PC-3 (cell line): Measurements from ENCODE around the gene CD79A. TPM values are rescaled to one million over a fixed set of nuclear protein-coding genes. Genes with fewer than 3 reads are reported as not detected.

Experiments used
- ATAC-seq: fragments of 200-7000 bp; cut with Tn5 transposase; 2 replicates; pipeline ENCODE4 v1.9.1; 2020; ENCODE audit warnings: mild to moderate bottlenecking, moderate library complexity
- Bru-seq: library from RNA; stranded (reverse); fragments of 400-500 nt; gene quantifications from one replicate; lab custom pipeline; 2021; lab: Mats Ljungman, UMichigan
- BruChase-seq, 2 experiments: library from RNA; stranded (reverse); fragments of 400-500 nt; gene quantifications; one replicate each; lab custom pipeline; 2021; lab: Mats Ljungman, UMichigan
- BruUV-seq: library from RNA; stranded (reverse); fragments of 400-500 nt; replicated peaks from 2 replicates; lab custom pipeline; 2021; lab: Mats Ljungman, UMichigan
- CTCF ChIA-PET: fragments of 300-600 bp; sonication (Branson Sonifier 250); formaldehyde crosslinking; loops from one replicate; lab custom pipeline; 2022; ENCODE audit warnings: antibody characterized with exemption; lab: Charles Lee
- POLR2A ChIA-PET: fragments of 300-600 bp; sonication (Branson Sonifier 250); formaldehyde crosslinking; loops from one replicate; lab custom pipeline; 2022; ENCODE audit warnings: antibody characterized with exemption; ENCODE audit not compliant: unreplicated experiment; lab: Charles Lee
- DNase-seq: peaks from one replicate; pipeline ENCODE4 v3.0.0-alpha.2; 2015
- H2AFZ ChIP-seq: fragments of 300-600 bp; sonication (generic); 2 replicates; pipeline ENCODE4 v1.6.0; 2016; ENCODE audit warnings: antibody characterized with exemption, low read length
- H3F3A ChIP-seq: fragments of 300-600 bp; sonication (generic); one replicate; pipeline ENCODE4 v1.6.0; 2017; ENCODE audit warnings: antibody characterized with exemption, low read length, control low read depth, mild to moderate bottlenecking; ENCODE audit not compliant: unreplicated experiment
- H3K27ac ChIP-seq: fragments of 300-600 bp; sonication (generic); 2 replicates; pipeline ENCODE4 v1.5.1; 2016; ENCODE audit warnings: mild to moderate bottlenecking, low read length
- H3K27me3 ChIP-seq: fragments of 300-600 bp; sonication (generic); 2 replicates; pipeline ENCODE4 v1.6.1; 2016; ENCODE audit warnings: low read length, mixed read lengths
- H3K36me3 ChIP-seq: fragments of 300-600 bp; sonication (generic); 2 replicates; pipeline ENCODE4 v1.6.1; 2016; ENCODE audit warnings: low read depth, mixed run types, low read length, mixed read lengths
- H3K4me1 ChIP-seq: fragments of 300-600 bp; sonication (generic); 2 replicates; pipeline ENCODE4 v1.5.1; 2016; ENCODE audit warnings: low read length; ENCODE audit not compliant: insufficient read depth
- H3K4me2 ChIP-seq: fragments of 300-600 bp; sonication (generic); 2 replicates; pipeline ENCODE4 v1.6.0; 2016; ENCODE audit warnings: low read length
- H3K4me3 ChIP-seq: fragments of 300-600 bp; sonication (generic); 2 replicates; pipeline ENCODE4 v1.5.1; 2016; ENCODE audit warnings: mild to moderate bottlenecking, low read length, mixed read lengths
- H3K79me2 ChIP-seq: fragments of 300-600 bp; sonication (generic); 2 replicates; pipeline ENCODE4 v1.6.1; 2017; ENCODE audit warnings: low read length, mixed read lengths
- H3K9ac ChIP-seq: fragments of 300-600 bp; sonication (generic); 2 replicates; pipeline ENCODE4 v1.6.0; 2016; ENCODE audit warnings: mild to moderate bottlenecking, low read length
- H3K9me2 ChIP-seq: fragments of 300-600 bp; sonication (generic); replicated peaks from 2 replicates; pipeline ENCODE4 v1.6.1; 2016; ENCODE audit warnings: mixed run types, low read length, mixed read lengths
- H3K9me3 ChIP-seq: fragments of 300-600 bp; sonication (generic); 2 replicates; pipeline ENCODE4 v1.6.1; 2016; ENCODE audit warnings: low read length, mixed read lengths
- H4K20me1 ChIP-seq: fragments of 300-600 bp; sonication (generic); 2 replicates; pipeline ENCODE4 v1.6.1; 2016; ENCODE audit warnings: low read length, mixed read lengths
- EZH2 ChIP-seq: fragments of 300-600 bp; sonication (generic); IDR thresholded peaks from one replicate; pipeline ENCODE4 v1.6.1; 2017; ENCODE audit warnings: antibody characterized with exemption, mild to moderate bottlenecking, low read length; ENCODE audit not compliant: unreplicated experiment
- EZH2phosphoT487 ChIP-seq: fragments of 300-600 bp; sonication (generic); IDR thresholded peaks from 2 replicates; pipeline ENCODE4 v1.6.1; 2018; ENCODE audit warnings: mild to moderate bottlenecking, antibody characterized with exemption, low read length, borderline replicate concordance
- intact Hi-C: fragments of 100-400 bp; cut with micrococcal nuclease; formaldehyde crosslinking; loops from 2 replicates; pipeline ENCODE4 v1.9.0; 2023
- long read RNA-seq: library from polyadenylated mRNA; unstranded; transcript quantifications from one replicate; pipeline ENCODE4 v2.0.0, GENCODE V29; 2021; ENCODE audit not compliant: unreplicated experiment
- total RNA-seq: library from RNA; depleted of rRNA; stranded (reverse); fragments of >200 nt; gene quantifications from 2 replicates; pipeline ENCODE4 v1.2.3, GENCODE V29; 2014; rRNA removed
- TF ChIP-seq, protein P1 (sequence below): fragments of 300-600 bp; sonication (generic); conservative IDR thresholded peaks from 2 replicates; pipeline ENCODE4 v1.5.1; 2017; ENCODE audit warnings: antibody characterized with exemption, low read depth, mild to moderate bottlenecking, low read length

The CD79A gene
- total RNA-seq (0.11 TPM in 1 of 2 replicates, not detected in the other), Bru-seq, nascent RNA (percentile 19 among the genes with signal in this experiment), BruChase-seq, experiment 1, labeled RNA remaining after a 6-hour chase (percentile 44 among the genes with signal in this experiment), BruChase-seq, experiment 2, labeled RNA remaining after a 2-hour chase (percentile 42 among the genes with signal in this experiment)
- long read RNA-seq, partial matches to known transcripts, result 0 of 2 reads
- long read RNA-seq, other reads (novel, unspliced or antisense), result 0 of 2 reads

DNA sequence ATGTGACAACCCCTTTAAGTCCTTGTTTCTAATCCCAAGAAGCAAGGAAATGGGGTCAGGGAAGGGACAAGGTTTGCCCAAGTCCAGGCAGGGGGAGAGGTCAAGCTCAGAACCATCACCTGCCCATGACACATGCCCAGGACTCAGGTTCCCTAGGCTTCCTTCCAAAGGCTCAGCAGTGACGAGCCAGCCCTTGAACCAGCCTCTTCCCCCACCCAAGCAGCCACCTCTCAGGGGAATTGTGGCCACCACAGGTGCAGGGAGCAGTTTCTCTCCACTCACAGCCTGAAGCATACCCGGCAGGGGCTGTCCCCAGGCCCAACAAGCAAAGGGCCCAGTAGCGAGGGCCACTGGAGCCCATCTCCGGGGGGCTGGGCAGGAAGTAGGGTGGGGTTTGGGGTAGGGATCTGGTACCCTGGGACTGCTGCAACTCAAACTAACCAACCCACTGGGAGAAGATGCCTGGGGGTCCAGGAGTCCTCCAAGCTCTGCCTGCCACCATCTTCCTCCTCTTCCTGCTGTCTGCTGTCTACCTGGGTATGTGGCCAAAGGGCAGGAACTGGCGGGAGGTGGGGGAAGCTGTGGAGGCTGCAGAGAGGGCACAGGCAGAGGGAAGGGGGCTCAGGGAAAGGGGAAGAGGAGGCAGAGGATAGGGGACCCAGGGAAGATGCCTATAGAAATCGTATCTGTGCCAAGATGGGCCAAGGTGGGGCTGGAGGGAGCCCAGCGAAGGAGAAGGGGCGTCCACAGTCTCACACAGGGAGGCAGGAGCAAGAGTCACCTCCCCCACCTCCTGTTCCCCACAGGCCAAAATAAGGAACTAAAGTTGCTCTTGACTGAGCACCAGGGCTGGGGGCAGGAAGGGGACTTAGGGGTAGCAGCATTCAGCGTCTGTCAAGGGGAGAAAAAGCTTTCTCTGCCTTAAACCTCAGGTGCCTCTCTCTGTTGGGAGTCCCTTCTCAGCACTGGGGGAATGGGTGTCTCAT is at the start of gene CD79A:
Gene CD79A (plus strand): TSS at position 433 of the 986 bp plus-strand sequence. CDS start 26 bp downstream, at position 459.
- ATAC-seq (no peak), DNase-seq (no peak)
- Histone ChIP-seq H3K36me3 (no peaks in the 10 kb centered on the region), H2AFZ (no peak within 1 kb of the TSS), H3F3A (no peaks in the 10 kb centered on the region), H4K20me1 (no peaks in the 10 kb centered on the region), H3K9me2 (no peaks in the 10 kb centered on the region), H3K27me3 (no peaks in the 10 kb centered on the region), H3K4me1 (peaks cover 8% of the 10 kb centered on the region; the same call in 1 of the 2 replicates), H3K27ac (no peak within 1 kb of the TSS), H3K9me3 (no peaks in the 10 kb centered on the region), H3K4me2 (no peak within 1 kb of the TSS), H3K9ac (no peak within 1 kb of the TSS), H3K79me2 (no peaks in the 10 kb centered on the region), H3K4me3 (no peak within 1 kb of the TSS)
- ChIA-PET POLR2A (no interaction called here), CTCF (no interaction called here)
- intact Hi-C loops, result no loop called here
- BruUV-seq, result no TSS peak
- TF ChIP-seq, protein P1, sequence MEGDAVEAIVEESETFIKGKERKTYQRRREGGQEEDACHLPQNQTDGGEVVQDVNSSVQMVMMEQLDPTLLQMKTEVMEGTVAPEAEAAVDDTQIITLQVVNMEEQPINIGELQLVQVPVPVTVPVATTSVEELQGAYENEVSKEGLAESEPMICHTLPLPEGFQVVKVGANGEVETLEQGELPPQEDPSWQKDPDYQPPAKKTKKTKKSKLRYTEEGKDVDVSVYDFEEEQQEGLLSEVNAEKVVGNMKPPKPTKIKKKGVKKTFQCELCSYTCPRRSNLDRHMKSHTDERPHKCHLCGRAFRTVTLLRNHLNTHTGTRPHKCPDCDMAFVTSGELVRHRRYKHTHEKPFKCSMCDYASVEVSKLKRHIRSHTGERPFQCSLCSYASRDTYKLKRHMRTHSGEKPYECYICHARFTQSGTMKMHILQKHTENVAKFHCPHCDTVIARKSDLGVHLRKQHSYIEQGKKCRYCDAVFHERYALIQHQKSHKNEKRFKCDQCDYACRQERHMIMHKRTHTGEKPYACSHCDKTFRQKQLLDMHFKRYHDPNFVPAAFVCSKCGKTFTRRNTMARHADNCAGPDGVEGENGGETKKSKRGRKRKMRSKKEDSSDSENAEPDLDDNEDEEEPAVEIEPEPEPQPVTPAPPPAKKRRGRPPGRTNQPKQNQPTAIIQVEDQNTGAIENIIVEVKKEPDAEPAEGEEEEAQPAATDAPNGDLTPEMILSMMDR, result no peak
- TF ChIP-seq EZH2phosphoT487 (no peak), EZH2 (no peak)

DNA sequence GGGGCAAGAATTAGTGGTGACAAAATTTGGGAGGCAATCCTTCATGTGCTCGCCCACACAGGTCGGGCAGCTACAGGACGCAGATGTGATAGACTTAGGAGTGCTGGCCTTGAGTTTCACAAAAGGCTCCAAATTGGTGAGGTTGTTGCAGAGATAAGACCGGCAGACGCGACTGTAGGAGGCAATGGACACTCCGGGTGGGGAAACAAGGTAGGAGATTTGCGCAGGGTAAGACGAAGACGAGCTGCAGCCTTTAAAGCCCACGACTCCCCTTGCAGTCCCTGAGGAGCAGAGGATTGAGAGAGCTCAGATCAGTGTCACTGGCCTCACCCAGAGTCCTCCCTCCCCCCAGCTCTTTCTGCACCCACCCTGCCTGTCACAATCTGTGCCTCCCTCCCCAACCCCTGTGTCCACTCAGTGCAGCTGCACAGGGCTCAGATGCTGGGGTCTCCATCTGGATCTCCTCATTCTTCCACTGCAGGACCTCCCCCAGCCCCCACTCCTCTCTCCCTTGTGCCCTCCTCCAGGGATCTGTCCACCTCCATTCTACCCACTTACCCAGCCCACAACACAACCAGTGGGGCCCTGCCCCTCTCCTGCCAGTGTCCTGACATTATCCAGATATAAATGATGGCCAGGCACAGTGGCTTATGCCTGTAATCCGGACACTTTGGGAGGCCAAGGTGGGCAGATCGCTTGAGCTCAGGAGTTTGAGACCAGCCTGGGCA is 38.9 kb upstream of the CD79A start:
- H3K9ac ChIP-seq, result no peak overlapping the region
- ATAC-seq, result no peak
- H3K36me3 ChIP-seq, result no peaks in the 10 kb centered on the region
- no peaks in the 10 kb centered on the region for H3F3A ChIP-seq
- no peak overlapping the region for H3K4me3 ChIP-seq
- no peaks in the 10 kb centered on the region for H3K9me2 ChIP-seq
- ChIA-PET CTCF (no interaction called here), POLR2A (no interaction called here)
- no TSS peak for BruUV-seq
- no peak for TF ChIP-seq EZH2
- TF ChIP-seq EZH2phosphoT487, result no peak
- TF ChIP-seq, protein P1, result no peak
- no peaks in the 10 kb centered on the region for H3K9me3 ChIP-seq
- no peaks in the 10 kb centered on the region for H4K20me1 ChIP-seq
- DNase-seq, result no peak
- H3K4me1 ChIP-seq, result no peaks in the 10 kb centered on the region
- H3K27me3 ChIP-seq, result no peaks in the 10 kb centered on the region
- H2AFZ ChIP-seq, result no peak overlapping the region
- no peaks in the 10 kb centered on the region for H3K79me2 ChIP-seq
- H3K27ac ChIP-seq, result no peak overlapping the region
- H3K4me2 ChIP-seq, result no peak overlapping the region
- intact Hi-C loops, result no loop called here
